Inflammatory macrophage treated with lipopolysaccharide for 1 hour (primary cell): ENCODE data around the gene POLR2A.
"Not testable (repeated sequence)": the region's sequence is repeated elsewhere in the genome, so short reads cannot be mapped to it uniquely, and the experiment has no call there.

Experiments used
- DNase-seq, 2 donors: peaks; one replicate each; pipeline ENCODE4 v3.0.0-alpha.2; 2020 to 2022

Gene POLR2A

DNA sequence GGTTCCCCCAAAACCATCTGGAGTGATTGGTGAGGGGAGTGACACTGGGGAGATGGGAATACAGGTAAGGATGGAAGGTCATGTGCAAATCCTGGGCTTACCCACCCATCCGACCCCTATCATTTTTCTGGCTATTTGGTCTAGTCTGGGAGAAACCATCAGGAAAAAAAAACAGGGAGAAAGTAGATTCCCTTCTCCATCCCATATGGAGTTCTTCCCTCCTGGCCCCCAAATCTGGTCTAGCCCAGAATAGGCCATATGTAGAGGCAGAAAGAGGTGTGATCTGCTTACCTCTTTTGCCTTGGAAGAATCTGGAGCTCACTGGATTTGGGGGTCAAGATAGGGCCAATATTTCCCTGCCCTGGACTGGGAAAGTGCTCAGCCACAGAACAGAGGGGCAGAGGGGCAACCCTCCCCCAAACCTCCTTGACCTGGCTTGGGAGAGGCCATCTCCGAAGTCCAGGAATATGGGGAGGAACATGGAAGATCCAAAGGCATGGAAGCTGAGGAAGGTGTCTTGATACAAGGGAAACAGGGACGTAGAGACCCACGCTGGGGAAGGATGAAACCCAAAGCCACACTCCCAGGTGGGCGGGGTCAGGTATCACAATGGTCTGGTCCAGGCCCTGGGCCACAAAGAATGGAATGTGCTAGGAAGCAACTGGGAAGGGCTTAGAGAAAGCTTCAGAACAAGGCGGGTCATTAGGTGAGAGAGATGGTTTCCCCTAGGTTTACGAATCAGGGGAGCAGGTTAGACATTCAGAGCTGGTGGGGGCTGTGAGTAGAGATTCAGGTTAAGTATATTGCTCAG, 23.1 kb upstream of the POLR2A start:
- DNase-seq = no peak

DNA sequence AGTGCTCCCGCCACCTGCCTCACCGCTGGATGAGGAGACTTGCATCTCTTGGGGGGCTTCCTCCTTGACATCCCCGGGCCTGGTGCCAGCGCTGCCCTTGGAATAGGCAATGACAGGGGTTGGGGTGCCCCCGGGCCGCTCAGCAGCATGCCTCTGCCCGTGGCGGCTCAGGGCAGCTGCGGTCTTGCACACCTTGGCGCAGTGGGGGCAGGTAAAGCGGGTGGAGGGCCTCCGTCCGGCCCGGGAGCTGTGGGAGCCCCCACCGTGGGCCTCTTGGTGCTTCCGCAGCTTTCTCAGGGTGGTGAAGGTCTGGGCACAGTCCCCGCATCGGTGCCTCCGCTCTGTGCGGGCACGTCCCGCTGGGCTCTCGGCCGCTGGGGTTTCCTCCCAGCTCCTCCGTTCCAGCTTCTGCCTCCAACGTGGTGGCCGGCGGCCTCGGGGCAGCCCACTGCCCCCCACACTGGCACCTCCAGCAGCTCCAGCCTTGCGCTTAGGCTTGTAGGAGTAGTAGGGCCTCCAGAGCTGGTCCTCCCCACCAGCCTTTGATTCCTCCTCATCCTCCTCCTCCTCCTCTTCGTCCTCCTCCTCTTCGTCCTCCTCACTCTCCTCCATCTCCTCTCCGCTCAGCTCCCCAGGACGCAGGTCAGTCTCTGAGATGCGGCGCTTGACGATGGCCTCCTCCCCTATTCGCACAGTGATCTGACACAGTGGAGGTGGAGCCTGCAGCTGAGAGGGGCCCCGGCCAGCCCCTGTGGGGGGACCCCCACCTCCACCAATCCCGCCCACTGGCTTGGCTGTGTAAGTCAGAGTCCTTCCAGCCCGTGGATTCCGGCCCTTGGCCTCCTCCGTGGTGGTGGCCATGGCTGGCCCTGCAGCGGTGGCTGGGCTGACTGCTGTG, 21.4 kb upstream of the POLR2A start:
- no peak for DNase-seq

DNA sequence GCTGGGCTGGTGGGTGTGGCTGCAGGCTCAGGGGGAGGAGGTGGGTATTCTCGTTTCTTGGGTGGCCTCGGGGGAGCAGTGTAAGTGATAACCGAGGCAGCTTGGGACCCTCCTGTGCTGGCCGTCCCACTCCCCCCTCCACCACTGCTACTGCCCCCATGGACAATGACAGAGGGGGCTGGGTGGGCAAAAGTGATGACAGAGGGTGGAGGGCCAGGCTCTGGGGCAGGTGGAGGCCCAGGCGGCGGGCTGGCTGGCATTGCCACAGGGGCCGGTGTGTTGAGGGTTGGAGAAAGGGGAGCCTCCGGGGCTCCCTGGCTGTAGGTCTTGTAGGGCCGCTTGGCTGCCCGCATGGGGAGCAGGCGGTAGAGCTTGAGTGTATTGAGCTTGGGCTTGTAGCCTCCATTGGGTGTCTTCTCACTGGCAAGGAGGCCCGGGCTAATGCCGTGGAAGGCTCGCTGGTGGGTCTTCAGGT, 20.8 kb upstream of the POLR2A start:
- no peak for DNase-seq

DNA sequence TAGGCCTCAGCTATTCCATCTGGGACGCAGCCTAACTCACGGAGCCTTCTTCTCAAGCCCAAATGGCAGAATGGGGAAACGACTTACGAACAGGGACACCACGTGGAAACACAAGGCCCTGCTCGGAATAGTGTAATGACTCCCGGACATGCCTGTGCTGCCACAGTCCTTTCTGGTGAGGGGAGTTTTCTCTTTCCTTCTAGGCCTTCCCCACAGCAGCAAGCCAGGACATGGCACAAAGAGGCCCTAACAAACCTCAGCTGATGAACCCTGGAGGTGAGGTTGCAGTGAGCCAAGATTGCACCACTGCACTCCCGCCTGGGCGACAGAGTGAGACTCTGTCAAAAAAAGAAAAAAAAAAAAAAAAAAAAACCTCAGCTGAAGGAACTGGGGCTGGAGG, 20.1 kb upstream of the POLR2A start:
- no peak for DNase-seq

DNA sequence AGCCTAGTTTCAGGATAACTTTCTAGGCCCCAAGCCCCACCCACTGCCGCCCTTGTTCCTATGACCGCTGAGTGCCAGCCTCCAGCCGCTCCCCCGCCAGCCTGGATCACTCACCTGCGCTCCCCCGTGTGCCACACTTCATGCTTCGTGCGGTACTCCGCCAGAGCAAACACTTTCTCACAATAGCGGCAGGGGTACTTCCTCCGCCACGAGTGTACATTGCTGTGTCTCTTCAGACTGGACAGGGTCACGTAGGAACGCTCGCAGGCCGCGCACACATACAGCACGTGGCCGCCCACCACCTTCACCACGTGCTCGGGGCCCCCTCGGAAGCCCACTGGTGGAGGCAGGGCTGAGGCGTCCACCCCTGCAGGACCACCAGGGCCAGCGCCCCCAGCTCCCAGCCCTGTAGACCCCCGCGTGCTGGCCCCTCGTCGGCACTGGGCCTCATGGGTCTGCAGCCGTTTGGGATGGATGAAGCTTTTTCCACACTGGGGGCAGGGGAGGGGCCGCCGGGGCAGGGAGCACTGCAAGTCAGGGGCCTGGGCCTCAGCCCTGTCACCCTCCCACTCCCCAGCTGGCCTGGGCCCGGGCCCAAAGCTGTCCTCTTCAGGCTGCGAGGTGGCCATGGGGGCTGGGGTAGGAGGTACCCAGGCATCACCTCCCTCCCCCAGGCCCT, 18.4 kb upstream of the POLR2A start:
- no peak for DNase-seq

DNA sequence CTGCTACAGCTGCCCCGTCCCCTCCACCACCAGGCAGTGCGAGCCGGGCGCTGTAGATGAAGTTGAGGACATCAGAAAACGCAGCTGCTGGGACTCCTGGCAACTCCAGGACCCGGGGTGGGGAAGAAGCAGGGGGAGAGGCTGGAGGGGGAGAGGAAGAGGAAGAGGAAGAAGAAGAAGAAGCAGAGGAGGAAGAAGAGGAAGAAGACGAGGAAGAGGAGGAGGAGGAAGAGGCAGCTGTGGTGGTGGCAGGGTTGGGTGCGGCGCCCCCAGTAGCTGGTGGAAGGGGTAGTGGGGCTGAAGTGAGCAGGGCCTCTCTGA, 17.9 kb upstream of the POLR2A start:
- DNase-seq = no peak

DNA sequence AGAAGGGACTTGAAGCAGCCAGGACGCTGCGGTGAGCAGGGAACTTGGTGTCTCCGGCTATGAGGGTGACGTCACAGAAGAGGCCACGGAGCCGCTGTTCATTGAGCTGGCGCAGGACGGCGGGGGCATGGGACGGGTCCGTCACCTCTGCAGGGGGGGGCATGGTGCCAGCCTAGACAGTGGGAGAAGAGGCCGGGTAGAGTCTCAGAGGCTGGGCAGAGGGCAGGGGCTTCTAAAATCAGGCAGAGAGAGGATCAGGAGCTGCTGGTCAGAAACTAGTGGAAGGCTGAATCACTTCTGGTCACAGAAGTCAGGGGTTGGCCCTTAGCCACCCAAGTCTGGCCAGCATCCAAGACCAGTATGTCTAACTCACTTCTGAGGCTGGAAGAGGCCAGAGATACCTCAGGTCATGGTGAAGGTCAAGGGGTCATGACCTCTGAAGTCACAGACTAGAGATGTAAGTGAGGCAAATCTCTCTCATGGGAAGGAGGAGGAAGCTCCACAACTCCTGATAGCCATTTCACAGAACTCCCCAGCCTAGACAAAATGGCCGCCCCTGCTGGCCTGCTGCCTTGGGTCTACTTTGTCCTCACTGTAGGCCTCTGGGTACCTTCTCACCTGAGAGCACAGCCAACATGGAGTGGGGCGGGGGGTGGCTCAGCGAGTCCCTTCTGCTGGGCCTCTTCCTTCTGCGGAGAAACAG, 17.4 kb upstream of the POLR2A start:
- peak; percentile 35 to 55 for DNase-seq

DNA sequence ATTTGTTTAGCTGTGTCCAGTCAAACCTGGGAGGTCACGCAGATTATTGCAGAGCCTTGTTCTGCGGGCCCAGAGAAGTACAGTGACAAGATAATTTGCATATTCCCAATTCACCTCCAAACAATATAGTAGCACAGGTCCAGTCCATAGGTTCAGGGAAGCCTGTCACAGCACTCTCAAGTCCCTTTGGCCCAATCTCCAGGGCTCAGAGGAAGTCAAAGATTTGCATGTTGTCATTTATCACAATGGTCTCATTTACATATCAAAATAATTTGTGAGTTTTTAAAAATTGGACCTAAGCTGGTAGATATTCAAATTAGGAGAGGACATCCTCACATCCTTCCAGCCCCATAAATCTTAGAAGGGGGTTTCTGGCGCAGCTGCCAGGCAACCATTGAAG, 16.7 kb upstream of the POLR2A start:
- no peak for DNase-seq

DNA sequence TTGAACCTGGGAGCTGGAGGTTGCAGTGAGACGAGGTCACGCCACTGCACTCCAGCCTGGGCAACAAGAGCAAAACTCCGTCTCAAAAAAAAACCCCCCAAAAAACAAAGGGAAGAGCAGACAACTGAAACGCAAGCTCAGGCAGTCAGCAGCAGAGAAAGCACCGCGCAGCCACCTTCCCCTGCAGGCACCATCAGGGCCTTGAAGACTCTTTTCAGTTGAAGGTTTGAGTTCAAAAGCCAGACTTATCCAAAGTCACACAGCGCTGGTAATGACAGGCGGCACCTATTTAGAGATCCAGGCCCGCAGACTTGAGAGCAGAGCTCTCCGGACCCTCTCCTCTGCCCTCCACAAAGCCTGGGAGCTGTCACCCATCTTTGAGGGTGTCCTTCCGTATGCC, 15.9 kb upstream of the POLR2A start:
- no peak for DNase-seq

DNA sequence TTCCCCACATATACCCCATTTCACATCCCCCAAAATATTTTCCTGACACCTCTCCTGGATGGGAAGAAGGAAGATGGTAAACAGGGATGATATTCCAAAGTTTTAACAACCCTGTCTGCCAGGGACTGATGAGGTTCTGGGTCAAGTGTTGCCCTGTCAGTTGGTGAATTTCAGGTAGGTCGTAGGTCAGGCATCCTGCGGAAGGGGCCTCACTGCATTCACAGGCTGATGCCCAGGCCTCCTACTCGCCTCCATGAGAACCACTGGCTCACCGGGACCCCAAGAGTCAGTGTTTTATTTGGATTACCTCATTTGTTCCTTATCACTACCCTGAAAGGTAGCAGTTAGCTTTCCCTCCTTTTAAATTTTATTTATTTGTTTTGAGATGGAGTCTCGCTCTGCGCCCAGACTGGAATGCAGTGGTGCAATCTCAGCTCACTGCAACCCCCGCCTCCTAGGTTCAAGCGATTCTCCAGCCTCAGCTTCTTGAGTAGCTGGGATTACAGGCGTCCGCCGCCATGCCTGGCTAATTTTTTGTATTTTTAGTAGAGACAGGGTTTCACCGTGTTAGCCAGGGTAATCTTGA, 15.3 kb upstream of the POLR2A start:
- DNase-seq = no peak

DNA sequence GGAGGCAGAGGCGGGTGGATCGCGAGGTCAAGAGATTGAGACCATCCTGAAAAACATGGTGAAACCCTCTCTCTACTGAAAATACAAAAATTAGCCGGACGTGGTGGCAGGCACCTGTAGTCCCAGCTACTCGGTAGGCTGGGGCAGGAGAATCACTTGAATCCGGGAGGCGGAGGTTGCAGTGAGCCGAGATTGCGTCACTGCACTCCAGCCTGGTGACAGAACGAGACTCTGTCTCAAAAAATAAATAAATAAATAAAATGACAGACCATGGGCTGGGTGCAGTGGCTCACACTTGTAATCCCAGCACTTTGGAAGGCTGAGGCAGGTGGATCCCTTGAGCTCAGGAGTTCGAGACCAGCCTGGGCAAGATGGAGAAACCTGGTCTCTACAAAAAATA, 14.3 kb upstream of the POLR2A start:
- not testable (repeated sequence) for DNase-seq

DNA sequence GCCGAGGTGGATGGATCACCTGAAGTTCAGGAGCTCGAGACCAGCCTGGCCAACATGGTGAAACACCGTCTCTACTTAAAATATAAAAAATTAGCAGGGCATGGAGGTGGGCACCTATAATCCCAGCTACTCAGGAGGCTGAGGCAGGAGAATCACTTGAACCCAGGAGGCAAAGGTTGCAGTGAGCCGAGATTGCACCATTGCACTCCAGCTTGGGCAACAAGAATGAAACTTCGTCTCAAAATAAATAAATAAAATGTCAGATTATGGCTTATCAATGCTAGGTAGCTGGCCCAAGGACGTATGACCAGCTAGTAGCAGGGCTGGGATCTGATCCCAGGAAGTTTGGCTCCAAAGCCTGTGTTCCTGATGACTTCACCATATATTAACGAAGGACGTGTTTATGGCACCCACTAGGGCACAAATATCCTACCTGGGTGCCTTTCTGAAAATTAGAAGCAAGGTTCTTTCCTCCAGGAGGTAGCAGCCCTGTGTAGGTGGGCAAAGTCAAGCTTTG, 13.7 kb upstream of the POLR2A start:
- DNase-seq = not testable (repeated sequence)

DNA sequence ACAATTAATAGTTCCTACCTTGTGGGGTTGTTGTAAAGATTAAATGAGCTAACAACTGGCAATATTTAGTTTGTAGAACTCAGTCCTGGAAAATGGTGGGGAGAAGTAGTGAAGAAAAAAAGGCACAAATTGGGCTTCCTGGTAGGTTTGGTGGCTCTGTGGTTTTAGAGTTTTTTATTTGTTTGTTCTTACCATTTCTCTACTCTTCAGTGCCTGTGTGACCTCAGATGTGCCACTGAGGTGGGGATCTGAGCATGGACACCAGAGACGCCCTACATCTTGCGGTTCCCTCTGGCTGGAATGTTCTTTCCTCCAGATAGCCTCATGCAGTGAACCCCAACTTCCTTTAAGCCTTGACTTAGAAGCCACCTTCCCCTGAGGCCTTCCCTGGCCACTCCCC, 12.4 kb upstream of the POLR2A start:
- DNase-seq = no peak

DNA sequence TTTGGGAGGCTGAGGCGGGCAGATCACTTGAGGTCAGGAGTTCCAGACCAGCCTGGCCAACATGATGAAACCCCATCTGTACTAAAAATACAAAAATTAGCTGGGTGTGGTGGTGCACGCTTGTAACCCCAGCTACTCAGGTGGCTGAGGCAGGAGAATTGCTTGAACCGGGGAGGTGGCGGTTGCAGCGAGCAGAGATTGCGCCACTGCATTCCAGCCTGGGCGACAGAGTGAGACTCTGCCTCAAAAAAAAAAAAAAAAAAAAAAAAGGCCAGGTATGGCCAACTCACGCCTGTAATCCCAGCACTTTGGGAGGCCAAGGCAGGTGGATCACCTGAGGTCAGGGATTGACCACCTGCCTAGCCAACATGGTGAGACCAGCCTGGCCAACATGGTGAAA, 9.4 kb upstream of the POLR2A start:
- DNase-seq = not testable (repeated sequence)

DNA sequence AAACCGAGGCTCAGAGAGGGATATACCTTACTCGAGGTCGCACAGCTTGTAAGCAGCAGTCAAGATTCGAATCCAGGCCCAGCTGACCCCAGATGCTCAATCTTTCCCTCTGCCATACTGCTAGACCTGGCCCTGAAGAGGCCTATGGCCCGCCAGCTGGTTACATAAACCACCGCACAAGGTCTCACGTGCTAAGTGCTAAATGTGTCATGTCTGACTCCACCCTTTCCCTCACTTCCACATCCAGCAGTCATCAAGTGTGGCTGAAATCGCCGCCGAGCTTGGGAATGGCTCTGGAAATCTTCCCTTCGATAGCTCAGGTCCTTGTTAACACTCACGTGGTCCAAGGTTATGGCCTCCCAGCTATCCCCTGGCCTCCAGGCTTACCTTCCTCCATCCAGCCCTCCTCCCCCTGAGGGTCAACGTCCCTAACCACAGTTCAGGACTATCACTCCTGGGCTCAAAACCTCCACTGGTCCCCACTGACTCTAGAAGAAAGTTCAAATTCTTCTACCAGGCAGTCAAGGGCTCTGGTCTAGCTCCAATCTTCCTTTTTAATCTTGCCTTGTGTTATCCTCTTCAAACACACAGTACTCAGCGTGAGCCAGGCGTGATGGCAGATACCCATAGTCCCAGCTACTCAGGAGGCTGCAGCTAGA, 8.3 kb upstream of the POLR2A start:
- peak; percentile 51 to 65 for DNase-seq

DNA sequence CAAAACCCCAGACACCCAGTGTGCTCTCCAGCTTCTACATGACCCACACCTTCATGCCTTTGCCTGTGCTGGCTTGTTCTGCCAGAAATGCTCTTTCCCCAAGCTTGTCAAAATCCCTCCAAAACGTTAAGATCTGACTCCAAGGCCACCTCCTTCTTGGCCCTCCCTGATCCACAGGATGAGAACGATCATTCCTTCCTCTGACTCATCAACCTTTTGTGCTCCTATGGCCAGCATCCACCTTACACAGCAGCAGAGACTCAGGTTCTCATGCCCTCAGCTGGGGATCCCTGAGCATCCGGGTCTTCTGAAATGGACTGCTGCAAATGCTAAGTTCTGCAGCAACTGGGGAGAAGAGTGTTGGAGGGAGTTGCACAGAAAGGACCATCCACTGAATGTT, 7.7 kb upstream of the POLR2A start:
- no peak for DNase-seq

DNA sequence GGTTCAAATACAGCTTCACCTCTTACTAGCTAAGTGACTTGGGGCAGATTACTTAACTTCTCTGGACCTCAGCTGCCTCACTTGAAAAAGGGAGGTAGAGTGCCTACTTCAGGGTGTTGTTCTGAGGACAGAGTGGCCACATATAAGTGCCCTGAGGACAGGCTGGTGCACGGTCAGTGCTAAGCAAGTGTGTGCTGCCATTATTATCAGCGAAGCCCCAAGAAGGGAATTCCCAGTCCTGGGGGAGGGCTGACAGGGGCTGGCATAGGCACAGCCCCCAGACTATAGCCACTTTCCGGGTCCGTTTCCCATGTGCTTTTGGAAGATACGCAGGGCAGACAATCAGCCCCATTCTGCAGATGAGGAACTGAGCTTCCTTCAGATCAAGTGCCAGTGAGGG, 7.2 kb upstream of the POLR2A start:
- no peak for DNase-seq

DNA sequence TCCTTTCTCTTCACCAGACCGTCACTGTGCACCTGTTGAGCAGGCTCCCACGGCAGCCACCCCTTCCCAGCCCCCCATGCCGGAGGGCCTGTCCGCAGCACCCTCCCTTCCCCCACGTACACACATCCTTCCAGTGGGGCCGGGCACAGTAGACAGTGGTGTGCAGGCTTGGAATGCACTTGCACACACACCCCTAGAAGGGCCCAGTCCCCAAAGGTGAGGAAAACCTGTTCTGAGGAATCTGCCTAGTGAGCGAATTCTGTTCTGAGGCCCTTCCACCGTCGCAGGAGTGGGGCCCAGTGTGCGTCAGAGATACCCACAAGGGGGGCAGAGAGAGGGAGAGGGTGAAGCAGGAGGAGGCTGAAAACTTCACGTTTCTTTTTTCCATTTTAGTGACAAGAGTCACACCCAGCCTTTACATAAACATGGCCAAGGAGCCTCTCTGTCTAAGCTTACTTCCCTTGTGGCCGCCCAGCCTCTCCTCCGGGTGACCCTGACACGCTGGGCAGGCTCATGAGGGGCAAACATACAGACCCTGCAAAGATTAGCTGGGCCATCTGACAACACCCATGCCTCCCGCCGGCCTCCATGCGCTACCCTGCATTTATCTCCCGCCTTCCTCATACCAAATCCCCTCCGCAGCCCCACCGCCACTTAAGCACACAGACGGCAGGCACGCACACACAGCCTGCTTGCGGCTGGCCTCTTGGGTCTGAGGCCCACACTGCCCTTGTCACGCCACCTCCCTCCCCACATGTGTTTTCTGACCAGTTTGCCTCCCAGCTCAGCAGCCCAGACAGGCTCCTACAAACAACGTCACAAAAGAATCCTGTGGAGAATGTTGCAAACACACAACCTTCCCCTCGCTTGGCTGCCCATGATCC, 6.5 kb upstream of the POLR2A start:
- no peak for DNase-seq

DNA sequence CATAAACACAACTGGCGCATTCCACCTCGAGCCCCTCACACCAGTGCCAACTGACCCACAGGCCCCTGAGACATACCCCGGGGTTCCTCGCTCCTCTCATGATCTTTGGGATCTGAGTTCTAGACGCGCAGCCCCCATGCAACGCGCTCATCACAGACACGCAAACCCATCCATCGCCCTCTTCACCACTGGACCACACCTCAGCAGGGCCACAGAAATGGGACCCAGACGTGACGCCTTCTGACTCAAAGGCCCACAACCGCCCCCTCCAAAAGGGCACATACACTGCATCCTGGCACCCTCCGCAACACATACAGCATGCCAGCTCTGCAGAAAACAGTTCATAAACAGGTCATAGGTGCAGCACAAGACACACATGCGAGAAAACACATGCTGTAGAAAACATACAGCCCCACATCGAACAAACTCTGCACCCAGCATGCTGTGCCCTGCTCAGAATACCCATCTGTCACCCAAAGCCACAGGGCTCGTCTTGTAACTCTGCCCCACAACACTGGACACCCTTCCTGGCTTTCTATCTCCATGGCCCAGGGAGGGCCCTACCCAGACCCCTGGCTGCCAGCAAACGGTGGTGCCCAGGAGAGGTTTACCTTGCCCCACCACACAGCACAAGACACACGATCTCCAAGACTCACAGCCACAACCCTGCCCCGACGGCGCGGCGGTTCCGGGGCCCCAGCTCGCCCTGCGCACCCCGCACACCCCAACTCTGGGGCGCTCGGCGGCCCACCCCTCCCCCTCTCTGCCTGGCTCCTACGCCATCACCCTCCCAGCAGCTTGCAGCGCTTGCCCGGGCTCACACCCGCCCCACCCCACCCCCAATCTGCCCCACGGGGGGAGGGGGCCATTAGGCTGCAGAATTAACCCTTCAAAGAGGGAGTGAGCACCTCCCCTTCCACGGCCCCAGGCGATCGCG, 5.6 kb upstream of the POLR2A start:
- no peak for DNase-seq
